Tibial artery (tissue), 4 donors: ENCODE measurements around the gene LAIR2.

Source experiments
- DNase-seq, 2 donors: peaks; one replicate each; pipeline ENCODE4 v3.0.0-alpha.2; 2019
- H3K27ac ChIP-seq, 2 donors: fragments of 200-600 bp; sonication (generic) in 1 of 2; 1 replicate in 1 of 2; 2 replicates in 1 of 2; pipeline ENCODE4 v1.5.1; 2018 to 2019; ENCODE audit warnings: mild to moderate bottlenecking in 1 of 2
- H3K27me3 ChIP-seq, 2 donors: fragments of 200-600 bp; sonication (generic) in 1 of 2; one replicate each; pipeline versions ENCODE4 v1.5.1 to v1.6.0; 2016 to 2019
- H3K36me3 ChIP-seq, 3 donors: fragments of 200-600 bp; sonication (generic) in 2 of 3; one replicate each; pipeline ENCODE4 v1.5.1; 2016 to 2019; ENCODE audit warnings: mild to moderate bottlenecking in 2 of 3
- H3K4me1 ChIP-seq, 4 donors: fragments of 200-600 bp; sonication (generic) in 2 of 4; 1 replicate in 3 of 4; 2 replicates in 1 of 4; pipeline ENCODE4 v1.5.1; 2016 to 2019
- H3K4me3 ChIP-seq, 2 donors: fragments of 200-600 bp; sonication (generic) in 1 of 2; 1 replicate in 1 of 2; 2 replicates in 1 of 2; pipeline ENCODE4 v1.5.1; 2018 to 2019; ENCODE audit warnings: mild to moderate bottlenecking in 2 of 2
- H3K9me3 ChIP-seq, 3 donors: fragments of 200-600 bp; sonication (generic) in 1 of 3; one replicate each; pipeline ENCODE4 v1.5.1; 2016 to 2019
- intact Hi-C: fragments of 100-400 bp; cut with DNase I; formaldehyde crosslinking; loops from one replicate; pipeline ENCODE4 v1.15.0; 2023; ENCODE audit warnings: low total_unique reads
- TF ChIP-seq, protein P1 (sequence below), 2 experiments: fragments of 200-600 bp in 1 of 2; fragments of 450-650 bp in 1 of 2; IDR thresholded peaks; one replicate each; pipeline ENCODE4 v1.5.1; 2017 to 2019; ENCODE audit warnings: antibody characterized with exemption in 2 of 2, mild to moderate bottlenecking in 1 of 2, moderate library complexity in 1 of 2

The LAIR2 gene

GRCh38 chr19:54523403-54523802, 20.8 kb downstream of the LAIR2 start:
- Histone ChIP-seq H3K4me1 (no peaks in the 10 kb centered on the region), H3K27ac (no peak overlapping the region), H3K36me3 (no peaks in the 10 kb centered on the region), H3K27me3 (no peaks in the 10 kb centered on the region), H3K9me3 (no peaks in the 10 kb centered on the region), H3K4me3 (no peak overlapping the region)
- TF ChIP-seq, protein P1, sequence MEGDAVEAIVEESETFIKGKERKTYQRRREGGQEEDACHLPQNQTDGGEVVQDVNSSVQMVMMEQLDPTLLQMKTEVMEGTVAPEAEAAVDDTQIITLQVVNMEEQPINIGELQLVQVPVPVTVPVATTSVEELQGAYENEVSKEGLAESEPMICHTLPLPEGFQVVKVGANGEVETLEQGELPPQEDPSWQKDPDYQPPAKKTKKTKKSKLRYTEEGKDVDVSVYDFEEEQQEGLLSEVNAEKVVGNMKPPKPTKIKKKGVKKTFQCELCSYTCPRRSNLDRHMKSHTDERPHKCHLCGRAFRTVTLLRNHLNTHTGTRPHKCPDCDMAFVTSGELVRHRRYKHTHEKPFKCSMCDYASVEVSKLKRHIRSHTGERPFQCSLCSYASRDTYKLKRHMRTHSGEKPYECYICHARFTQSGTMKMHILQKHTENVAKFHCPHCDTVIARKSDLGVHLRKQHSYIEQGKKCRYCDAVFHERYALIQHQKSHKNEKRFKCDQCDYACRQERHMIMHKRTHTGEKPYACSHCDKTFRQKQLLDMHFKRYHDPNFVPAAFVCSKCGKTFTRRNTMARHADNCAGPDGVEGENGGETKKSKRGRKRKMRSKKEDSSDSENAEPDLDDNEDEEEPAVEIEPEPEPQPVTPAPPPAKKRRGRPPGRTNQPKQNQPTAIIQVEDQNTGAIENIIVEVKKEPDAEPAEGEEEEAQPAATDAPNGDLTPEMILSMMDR (IDR thresholded peaks at IDR 0.05) = no peak
- intact Hi-C loops = no loop called here
- no peak for DNase-seq

- DNase-seq = no peak
- no peaks in the 10 kb centered on the region for H3K36me3 ChIP-seq
- TF ChIP-seq, protein P1 (IDR thresholded peaks at IDR 0.05) = no peak
- H3K9me3 ChIP-seq = no peaks in the 10 kb centered on the region
- no peak overlapping the region for H3K27ac ChIP-seq
- intact Hi-C loops = no loop called here
- no peak overlapping the region for H3K4me3 ChIP-seq
- no peaks in the 10 kb centered on the region for H3K4me1 ChIP-seq
- H3K27me3 ChIP-seq = no peaks in the 10 kb centered on the region
Observed at GRCh38 chr19:54525636-54526035, 23.0 kb downstream of the LAIR2 start.

- no peak for DNase-seq
- Histone ChIP-seq H3K27me3 (no peaks in the 10 kb centered on the region), H3K36me3 (no peaks in the 10 kb centered on the region), H3K27ac (no peak overlapping the region), H3K4me1 (no peaks in the 10 kb centered on the region), H3K9me3 (no peaks in the 10 kb centered on the region), H3K4me3 (no peak overlapping the region)
- intact Hi-C loops = no loop called here
- TF ChIP-seq, protein P1 (IDR thresholded peaks at IDR 0.05) = no peak
Observed at GRCh38 chr19:54526972-54527371, 24.3 kb downstream of the LAIR2 start.

GRCh38 chr19:54530866-54531265, 28.2 kb downstream of the LAIR2 start:
- no peaks in the 10 kb centered on the region for H3K36me3 ChIP-seq
- DNase-seq = no peak
- no peaks in the 10 kb centered on the region for H3K9me3 ChIP-seq
- H3K4me1 ChIP-seq = no peaks in the 10 kb centered on the region
- TF ChIP-seq, protein P1 (IDR thresholded peaks at IDR 0.05) = no peak
- H3K27ac ChIP-seq = no peak overlapping the region
- peaks cover 0 to 10% of the 10 kb centered on the region in 2 donors for H3K27me3 ChIP-seq
- no peak overlapping the region for H3K4me3 ChIP-seq
- intact Hi-C loops = no loop called here

DNA sequence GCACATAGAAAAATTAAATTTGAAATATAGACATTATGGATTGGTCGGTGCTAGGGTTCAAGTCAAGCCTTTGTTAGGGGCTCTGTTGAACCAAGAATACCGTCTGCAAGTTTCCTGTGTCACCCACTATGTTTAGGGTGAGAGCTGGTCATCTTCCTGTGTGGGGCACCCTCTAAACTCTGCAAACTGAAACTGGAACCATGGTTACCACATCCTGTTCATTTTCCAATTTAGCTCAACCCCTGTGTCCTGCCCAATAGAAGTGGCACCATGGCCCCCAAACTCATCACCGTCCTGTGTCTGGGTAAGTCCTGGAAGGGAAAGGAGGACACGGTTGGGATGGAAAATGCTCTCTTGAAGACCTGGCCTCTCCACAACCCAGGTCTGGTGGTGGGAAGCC, 29.9 kb downstream of the LAIR2 start:
- Histone ChIP-seq H3K36me3 (no peaks in the 10 kb centered on the region), H3K4me3 (no peak overlapping the region), H3K27me3 (peaks cover 0 to 10% of the 10 kb centered on the region in 2 donors), H3K9me3 (no peaks in the 10 kb centered on the region), H3K4me1 (no peaks in the 10 kb centered on the region), H3K27ac (no peak overlapping the region)
- DNase-seq = no peak
- intact Hi-C loops = no loop called here
- TF ChIP-seq, protein P1 (IDR thresholded peaks at IDR 0.05) = no peak

GRCh38 chr19:54533476-54533875, 30.8 kb downstream of the LAIR2 start:
- H3K36me3 ChIP-seq = no peaks in the 10 kb centered on the region
- TF ChIP-seq, protein P1 (IDR thresholded peaks at IDR 0.05) = no peak

More at GRCh38 chr19:54533476-54533875, 30.8 kb downstream of the LAIR2 start:
- intact Hi-C loops = no loop called here
- peaks cover 0 to 10% of the 10 kb centered on the region in 2 donors for H3K27me3 ChIP-seq
- H3K4me1 ChIP-seq = no peaks in the 10 kb centered on the region
- H3K27ac ChIP-seq = no peak overlapping the region
- no peaks in the 10 kb centered on the region for H3K9me3 ChIP-seq
- DNase-seq = no peak
- no peak overlapping the region for H3K4me3 ChIP-seq
